ENCODE data around the gene ERG.

ERG gene

GRCh38 chr21:38489271-38489652, 9.0 kb downstream of the ERG start:
- Histone ChIP-seq H3K4me1 (ENCODE audit: control insufficient read depth, insufficient read depth, low read length, unreplicated experiment) (peaks cover 18% of the 10 kb centered on the region), H3K27ac (ENCODE audit: low read depth, low read length) (no peak overlapping the region), H3K27me3 (ENCODE audit: insufficient read depth, low read length) (no peaks in the 10 kb centered on the region), H3K36me3 (ENCODE audit: insufficient read depth, low read length) (no peaks in the 10 kb centered on the region), H3K4me3 (ENCODE audit: low read depth, low read length) (no peak overlapping the region), H3K79me2 (ENCODE audit: control insufficient read depth, insufficient read depth, low read length, unreplicated experiment) (no peaks in the 10 kb centered on the region), H2AFZ (ENCODE audit: low read length, unreplicated experiment) (no peak overlapping the region)

GRCh38 chr21:38488640-38489270, 9.5 kb downstream of the ERG start:
- no peak overlapping the region for H3K27ac ChIP-seq (ENCODE audit: low read depth, low read length)
- no peaks in the 10 kb centered on the region for H3K79me2 ChIP-seq (ENCODE audit: control insufficient read depth, insufficient read depth, low read length, unreplicated experiment)
- H2AFZ ChIP-seq (ENCODE audit: low read length, unreplicated experiment): no peak overlapping the region
- H3K36me3 ChIP-seq (ENCODE audit: insufficient read depth, low read length): no peaks in the 10 kb centered on the region
- H3K4me1 ChIP-seq (ENCODE audit: control insufficient read depth, insufficient read depth, low read length, unreplicated experiment): peaks cover 23% of the 10 kb centered on the region
- no peak overlapping the region for H3K4me3 ChIP-seq (ENCODE audit: low read depth, low read length)
- no peaks in the 10 kb centered on the region for H3K27me3 ChIP-seq (ENCODE audit: insufficient read depth, low read length)

- Histone ChIP-seq H3K79me2 (ENCODE audit: control insufficient read depth, insufficient read depth, low read length, unreplicated experiment) (no peaks in the 10 kb centered on the region), H3K4me3 (ENCODE audit: low read depth, low read length) (no peak overlapping the region), H3K27me3 (ENCODE audit: insufficient read depth, low read length) (no peaks in the 10 kb centered on the region), H3K27ac (ENCODE audit: low read depth, low read length) (no peak overlapping the region), H3K4me1 (ENCODE audit: control insufficient read depth, insufficient read depth, low read length, unreplicated experiment) (peaks cover 27% of the 10 kb centered on the region), H3K36me3 (ENCODE audit: insufficient read depth, low read length) (no peaks in the 10 kb centered on the region), H2AFZ (ENCODE audit: low read length, unreplicated experiment) (no peak overlapping the region)
Observed at GRCh38 chr21:38487901-38488639, 10.2 kb downstream of the ERG start.

- Histone ChIP-seq H2AFZ (ENCODE audit: low read length, unreplicated experiment) (no peak overlapping the region), H3K27ac (ENCODE audit: low read depth, low read length) (peak overlapping the region; percentile 29), H3K79me2 (ENCODE audit: control insufficient read depth, insufficient read depth, low read length, unreplicated experiment) (no peaks in the 10 kb centered on the region), H3K4me3 (ENCODE audit: low read depth, low read length) (no peak overlapping the region), H3K4me1 (ENCODE audit: control insufficient read depth, insufficient read depth, low read length, unreplicated experiment) (peaks cover 27% of the 10 kb centered on the region), H3K27me3 (ENCODE audit: insufficient read depth, low read length) (no peaks in the 10 kb centered on the region), H3K36me3 (ENCODE audit: insufficient read depth, low read length) (no peaks in the 10 kb centered on the region)
Observed at GRCh38 chr21:38486706-38487105, 11.6 kb downstream of the ERG start.

- Histone ChIP-seq H3K36me3 (ENCODE audit: insufficient read depth, low read length) (no peaks in the 10 kb centered on the region), H3K4me3 (ENCODE audit: low read depth, low read length) (no peak overlapping the region), H3K27ac (ENCODE audit: low read depth, low read length) (peak overlapping the region; percentile 29), H2AFZ (ENCODE audit: low read length, unreplicated experiment) (no peak overlapping the region), H3K4me1 (ENCODE audit: control insufficient read depth, insufficient read depth, low read length, unreplicated experiment) (peaks cover 27% of the 10 kb centered on the region), H3K27me3 (ENCODE audit: insufficient read depth, low read length) (no peaks in the 10 kb centered on the region), H3K79me2 (ENCODE audit: control insufficient read depth, insufficient read depth, low read length, unreplicated experiment) (no peaks in the 10 kb centered on the region)
Observed at GRCh38 chr21:38486221-38486620, 12.1 kb downstream of the ERG start.

- Histone ChIP-seq H3K36me3 (ENCODE audit: insufficient read depth, low read length) (no peaks in the 10 kb centered on the region), H3K4me1 (ENCODE audit: control insufficient read depth, insufficient read depth, low read length, unreplicated experiment) (peaks cover 25% of the 10 kb centered on the region), H3K27ac (ENCODE audit: low read depth, low read length) (no peak overlapping the region), H3K4me3 (ENCODE audit: low read depth, low read length) (no peak overlapping the region), H3K27me3 (ENCODE audit: insufficient read depth, low read length) (no peaks in the 10 kb centered on the region), H2AFZ (ENCODE audit: low read length, unreplicated experiment) (no peak overlapping the region), H3K79me2 (ENCODE audit: control insufficient read depth, insufficient read depth, low read length, unreplicated experiment) (no peaks in the 10 kb centered on the region)
Observed at GRCh38 chr21:38479641-38480525, 18.4 kb downstream of the ERG start.

GRCh38 chr21:38478782-38479181, 19.5 kb downstream of the ERG start:
- no peak overlapping the region for H2AFZ ChIP-seq (ENCODE audit: low read length, unreplicated experiment)
- H3K27ac ChIP-seq (ENCODE audit: low read depth, low read length): no peak overlapping the region
- no peaks in the 10 kb centered on the region for H3K36me3 ChIP-seq (ENCODE audit: insufficient read depth, low read length)
- H3K79me2 ChIP-seq (ENCODE audit: control insufficient read depth, insufficient read depth, low read length, unreplicated experiment): no peaks in the 10 kb centered on the region
- peaks cover 18% of the 10 kb centered on the region for H3K4me1 ChIP-seq (ENCODE audit: control insufficient read depth, insufficient read depth, low read length, unreplicated experiment)
- H3K27me3 ChIP-seq (ENCODE audit: insufficient read depth, low read length): no peaks in the 10 kb centered on the region
- no peak overlapping the region for H3K4me3 ChIP-seq (ENCODE audit: low read depth, low read length)

GRCh38 chr21:38477226-38477625, 21.1 kb downstream of the ERG start:
- Histone ChIP-seq H3K4me3 (ENCODE audit: low read depth, low read length) (no peak overlapping the region), H3K4me1 (ENCODE audit: control insufficient read depth, insufficient read depth, low read length, unreplicated experiment) (peaks cover 13% of the 10 kb centered on the region), H2AFZ (ENCODE audit: low read length, unreplicated experiment) (no peak overlapping the region), H3K27me3 (ENCODE audit: insufficient read depth, low read length) (no peaks in the 10 kb centered on the region), H3K27ac (ENCODE audit: low read depth, low read length) (no peak overlapping the region), H3K36me3 (ENCODE audit: insufficient read depth, low read length) (no peaks in the 10 kb centered on the region), H3K79me2 (ENCODE audit: control insufficient read depth, insufficient read depth, low read length, unreplicated experiment) (no peaks in the 10 kb centered on the region)

GRCh38 chr21:38476385-38476784, 21.9 kb downstream of the ERG start:
- Histone ChIP-seq H3K4me3 (ENCODE audit: low read depth, low read length) (no peak overlapping the region), H3K4me1 (ENCODE audit: control insufficient read depth, insufficient read depth, low read length, unreplicated experiment) (peaks cover 15% of the 10 kb centered on the region), H3K36me3 (ENCODE audit: insufficient read depth, low read length) (no peaks in the 10 kb centered on the region), H2AFZ (ENCODE audit: low read length, unreplicated experiment) (no peak overlapping the region), H3K27me3 (ENCODE audit: insufficient read depth, low read length) (no peaks in the 10 kb centered on the region), H3K79me2 (ENCODE audit: control insufficient read depth, insufficient read depth, low read length, unreplicated experiment) (no peaks in the 10 kb centered on the region), H3K27ac (ENCODE audit: low read depth, low read length) (no peak overlapping the region)

GRCh38 chr21:38475519-38475918, 22.8 kb downstream of the ERG start:
- no peak overlapping the region for H3K4me3 ChIP-seq (ENCODE audit: low read depth, low read length)
- H3K27ac ChIP-seq (ENCODE audit: low read depth, low read length): no peak overlapping the region
- H2AFZ ChIP-seq (ENCODE audit: low read length, unreplicated experiment): no peak overlapping the region
- H3K27me3 ChIP-seq (ENCODE audit: insufficient read depth, low read length): no peaks in the 10 kb centered on the region
- peaks cover 23% of the 10 kb centered on the region for H3K4me1 ChIP-seq (ENCODE audit: control insufficient read depth, insufficient read depth, low read length, unreplicated experiment)
- no peaks in the 10 kb centered on the region for H3K79me2 ChIP-seq (ENCODE audit: control insufficient read depth, insufficient read depth, low read length, unreplicated experiment)
- no peaks in the 10 kb centered on the region for H3K36me3 ChIP-seq (ENCODE audit: insufficient read depth, low read length)

Data from ACC112 (cell line).